Mucosa of rectum (tissue), 2 donors: ENCODE measurements around the gene UQCR11.

ENCODE experiments used
- H3K27ac ChIP-seq, 2 donors: one replicate each; pipeline ENCODE4 v1.7.0; 2013; ENCODE audit warnings: inconsistent platforms in 2 of 2, low read depth in 2 of 2, low read length in 2 of 2
- H3K27me3 ChIP-seq, 2 donors: one replicate each; pipeline ENCODE4 v1.7.0; 2013; ENCODE audit warnings: low read length in 2 of 2; ENCODE audit not compliant: control insufficient read depth in 2 of 2, insufficient read depth in 2 of 2
- H3K36me3 ChIP-seq, 2 donors: one replicate each; pipeline ENCODE4 v1.7.0; 2013; ENCODE audit warnings: low read length in 2 of 2; ENCODE audit not compliant: control insufficient read depth in 2 of 2, insufficient read depth in 2 of 2
- H3K4me1 ChIP-seq, 2 donors: one replicate each; pipeline ENCODE4 v1.7.0; 2013; ENCODE audit warnings: low read length in 2 of 2, mild to moderate bottlenecking in 1 of 2; ENCODE audit not compliant: control insufficient read depth in 2 of 2, insufficient read depth in 2 of 2
- H3K4me3 ChIP-seq, 2 donors: one replicate each; pipeline ENCODE4 v1.7.0; 2013; ENCODE audit warnings: low read length in 2 of 2
- H3K9ac ChIP-seq, 2 donors: one replicate each; pipeline ENCODE4 v1.7.0; 2013; ENCODE audit warnings: low read length in 2 of 2, low read depth in 1 of 2, mild to moderate bottlenecking in 1 of 2
- H3K9me3 ChIP-seq, 2 donors: one replicate each; pipeline ENCODE4 v1.7.0; 2013; ENCODE audit warnings: low read length in 2 of 2; ENCODE audit not compliant: control insufficient read depth in 2 of 2
- donor health status: healthy.
- donor health status: Normal muscosa, but diverticular disease.

UQCR11 gene

GRCh38 chr19:1608359-1609102, 3.3 kb upstream of the UQCR11 start:
- H3K27ac ChIP-seq: no peak overlapping the region

GRCh38 chr19:1606138-1606651, 933 bp upstream of the UQCR11 start:
- H3K27ac ChIP-seq: peak overlapping the region; percentile 94 to 97
- H3K4me3 ChIP-seq: peak overlapping the region; percentile 86 to 94
- peaks cover 12 to 24% of the 10 kb centered on the region in 2 donors for H3K4me1 ChIP-seq
- H3K9ac ChIP-seq: peak overlapping the region; percentile 71 to 81
- peaks cover 5 to 7% of the 10 kb centered on the region in 2 donors for H3K36me3 ChIP-seq
- no peaks in the 10 kb centered on the region for H3K27me3 ChIP-seq
- no peaks in the 10 kb centered on the region for H3K9me3 ChIP-seq

More at GRCh38 chr19:1608359-1609102, 3.3 kb upstream of the UQCR11 start:
- Histone ChIP-seq H3K27me3 (no peaks in the 10 kb centered on the region), H3K4me1 (peaks cover 12 to 19% of the 10 kb centered on the region in 2 donors), H3K4me3 (no peak overlapping the region), H3K9ac (no peak overlapping the region), H3K9me3 (no peaks in the 10 kb centered on the region), H3K36me3 (peaks cover 22 to 26% of the 10 kb centered on the region in 2 donors)

GRCh38 chr19:1602091-1602707, 3.1 kb downstream of the UQCR11 start:
- H3K4me3 ChIP-seq: no peak overlapping the region
- no peak overlapping the region for H3K9ac ChIP-seq
- H3K36me3 ChIP-seq: peaks cover 10 to 23% of the 10 kb centered on the region in 2 donors
- H3K27me3 ChIP-seq: no peaks in the 10 kb centered on the region
- peaks cover 12 to 24% of the 10 kb centered on the region in 2 donors for H3K4me1 ChIP-seq
- H3K27ac ChIP-seq: no peak overlapping the region
- H3K9me3 ChIP-seq: no peaks in the 10 kb centered on the region

GRCh38 chr19:1601613-1602064, 3.6 kb downstream of the UQCR11 start:
- H3K27ac ChIP-seq: no peak overlapping the region
- no peaks in the 10 kb centered on the region for H3K9me3 ChIP-seq

GRCh38 chr19:1599460-1599846, 5.8 kb downstream of the UQCR11 start:
- peaks cover 12 to 36% of the 10 kb centered on the region in 2 donors for H3K36me3 ChIP-seq

More at GRCh38 chr19:1601613-1602064, 3.6 kb downstream of the UQCR11 start:
- Histone ChIP-seq H3K36me3 (peaks cover 12 to 29% of the 10 kb centered on the region in 2 donors), H3K9ac (no peak overlapping the region), H3K4me3 (no peak overlapping the region), H3K4me1 (peaks cover 12 to 22% of the 10 kb centered on the region in 2 donors), H3K27me3 (no peaks in the 10 kb centered on the region)

GRCh38 chr19:1598777-1599459, 6.3 kb downstream of the UQCR11 start:
- Histone ChIP-seq H3K36me3 (peaks cover 12 to 36% of the 10 kb centered on the region in 2 donors), H3K4me3 (no peak overlapping the region), H3K9me3 (no peaks in the 10 kb centered on the region), H3K9ac (no peak overlapping the region), H3K4me1 (peaks cover 0 to 5% of the 10 kb centered on the region in 2 donors), H3K27ac (no peak overlapping the region), H3K27me3 (no peaks in the 10 kb centered on the region)

More at GRCh38 chr19:1599460-1599846, 5.8 kb downstream of the UQCR11 start:
- no peak overlapping the region for H3K9ac ChIP-seq
- no peaks in the 10 kb centered on the region for H3K9me3 ChIP-seq
- no peak overlapping the region for H3K27ac ChIP-seq
- H3K27me3 ChIP-seq: no peaks in the 10 kb centered on the region
- no peak overlapping the region for H3K4me3 ChIP-seq
- H3K4me1 ChIP-seq: peaks cover 5 to 8% of the 10 kb centered on the region in 2 donors

GRCh38 chr19:1593501-1593772, 11.8 kb downstream of the UQCR11 start:
- no peaks in the 10 kb centered on the region for H3K27me3 ChIP-seq
- peak overlapping the region; percentile 85 to 87 for H3K4me3 ChIP-seq
- no peaks in the 10 kb centered on the region for H3K9me3 ChIP-seq
- peak overlapping the region in 1 of 2 donors; percentile 74 for H3K9ac ChIP-seq
- H3K4me1 ChIP-seq: peaks cover 13 to 15% of the 10 kb centered on the region in 2 donors
- peaks cover 12 to 24% of the 10 kb centered on the region in 2 donors for H3K36me3 ChIP-seq
- H3K27ac ChIP-seq: no peak overlapping the region

- H3K4me3 ChIP-seq: peak within 1 kb of the TSS; percentile 86 to 87
- no peaks in the 10 kb centered on the region for H3K9me3 ChIP-seq
- peaks cover 9 to 21% of the 10 kb centered on the region in 2 donors for H3K36me3 ChIP-seq
- no peaks in the 10 kb centered on the region for H3K27me3 ChIP-seq
- peak within 1 kb of the TSS; percentile 74 to 90 for H3K9ac ChIP-seq
- H3K4me1 ChIP-seq: peaks cover 13 to 15% of the 10 kb centered on the region in 2 donors
- peak within 1 kb of the TSS; percentile 91 to 92 for H3K27ac ChIP-seq
Observed at GRCh38 chr19:1592755-1593500, 12.3 kb downstream of the UQCR11 start, which contains the start of gene MBD3. TSS of gene MBD3 (minus strand) at chr19:1592865. CDS start at chr19:1592631, 234 bp downstream.

- no peaks in the 10 kb centered on the region for H3K9me3 ChIP-seq
- H3K9ac ChIP-seq: peak overlapping the region; percentile 74 to 90
- H3K36me3 ChIP-seq: peaks cover 2 to 13% of the 10 kb centered on the region in 2 donors
- H3K4me3 ChIP-seq: peak overlapping the region; percentile 75 to 86
- peaks cover 13 to 15% of the 10 kb centered on the region in 2 donors for H3K4me1 ChIP-seq
- no peaks in the 10 kb centered on the region for H3K27me3 ChIP-seq
- H3K27ac ChIP-seq: peak overlapping the region; percentile 91 to 92
Observed at GRCh38 chr19:1592024-1592754, 13.1 kb downstream of the UQCR11 start.
